GM13977 (cell line): ENCODE measurements around the gene REV1.

Experiments
- DNase-seq: peaks from one replicate; pipeline ENCODE4 v3.0.0; 2012; ENCODE audit warnings: low spot score
- in situ Hi-C: fragments of 300-500 bp; cut with MboI; formaldehyde crosslinking; loops from one replicate; pipeline ENCODE4 v1.12.0; 2022; ENCODE audit warnings: low sequenced_read_pairs, low pct_unique_long_range_greater_than_20kb, mixed read lengths, inconsistent platforms; ENCODE audit not compliant: unreplicated experiment
- TF ChIP-seq, protein P1 (sequence below): IDR thresholded peaks from 2 replicates; pipeline ENCODE4 v1.5.1; 2012; ENCODE audit warnings: mild to moderate bottlenecking, control low read depth; ENCODE audit not compliant: insufficient read depth; ENCODE audit errors: extremely low read depth, missing control alignments

The REV1 gene

DNA sequence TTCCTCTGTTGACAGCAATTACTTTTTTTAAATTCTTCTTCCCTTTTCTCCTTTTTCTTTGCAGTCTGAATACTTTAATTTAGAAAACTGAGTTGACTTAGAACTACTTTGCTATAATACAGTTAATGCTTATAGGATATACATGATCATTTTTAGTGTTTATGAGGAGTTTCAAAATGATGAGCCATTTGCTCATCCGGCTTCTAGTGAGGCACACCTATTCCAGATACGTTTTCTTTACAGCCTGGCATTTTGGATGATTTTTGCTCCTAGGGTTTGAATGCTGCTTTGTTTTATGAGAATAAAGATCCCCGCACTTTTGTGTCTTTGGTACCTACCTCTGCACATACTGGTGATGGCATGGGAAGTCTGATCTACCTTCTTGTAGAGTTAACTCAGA is 99.9 kb downstream of the REV1 start:
- in situ Hi-C loops, result no loop called here
- TF ChIP-seq, protein P1, sequence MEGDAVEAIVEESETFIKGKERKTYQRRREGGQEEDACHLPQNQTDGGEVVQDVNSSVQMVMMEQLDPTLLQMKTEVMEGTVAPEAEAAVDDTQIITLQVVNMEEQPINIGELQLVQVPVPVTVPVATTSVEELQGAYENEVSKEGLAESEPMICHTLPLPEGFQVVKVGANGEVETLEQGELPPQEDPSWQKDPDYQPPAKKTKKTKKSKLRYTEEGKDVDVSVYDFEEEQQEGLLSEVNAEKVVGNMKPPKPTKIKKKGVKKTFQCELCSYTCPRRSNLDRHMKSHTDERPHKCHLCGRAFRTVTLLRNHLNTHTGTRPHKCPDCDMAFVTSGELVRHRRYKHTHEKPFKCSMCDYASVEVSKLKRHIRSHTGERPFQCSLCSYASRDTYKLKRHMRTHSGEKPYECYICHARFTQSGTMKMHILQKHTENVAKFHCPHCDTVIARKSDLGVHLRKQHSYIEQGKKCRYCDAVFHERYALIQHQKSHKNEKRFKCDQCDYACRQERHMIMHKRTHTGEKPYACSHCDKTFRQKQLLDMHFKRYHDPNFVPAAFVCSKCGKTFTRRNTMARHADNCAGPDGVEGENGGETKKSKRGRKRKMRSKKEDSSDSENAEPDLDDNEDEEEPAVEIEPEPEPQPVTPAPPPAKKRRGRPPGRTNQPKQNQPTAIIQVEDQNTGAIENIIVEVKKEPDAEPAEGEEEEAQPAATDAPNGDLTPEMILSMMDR, result no peak
- no peak for DNase-seq

- in situ Hi-C loops, result no loop called here
- TF ChIP-seq, protein P1, result no peak
- DNase-seq, result no peak
These were observed 100.4 kb downstream of the REV1 start for GRCh38 chr2:99389371-99389770.

- in situ Hi-C loops, result no loop called here
- no peak for DNase-seq
- TF ChIP-seq, protein P1, result no peak
These were observed 100.9 kb downstream of the REV1 start for GRCh38 chr2:99388892-99389291.

DNA sequence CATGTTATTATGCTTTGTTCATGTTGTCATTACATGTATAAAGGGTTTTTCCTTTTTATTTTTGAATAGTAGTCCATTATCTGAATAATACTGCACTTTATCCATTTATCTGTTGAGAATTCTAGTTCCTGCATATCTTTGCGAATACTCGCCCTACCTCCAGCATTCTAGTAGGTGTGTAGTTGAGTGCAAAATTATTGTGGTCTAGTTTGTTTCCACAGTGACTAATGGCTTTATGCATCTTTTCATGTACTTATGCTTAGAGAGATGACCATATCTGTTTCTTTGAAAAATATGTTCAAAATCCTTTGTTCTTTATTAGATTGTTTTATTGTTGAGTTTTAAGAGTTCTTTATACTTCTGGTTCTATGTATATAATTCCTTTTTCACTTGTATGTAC is 103.8 kb downstream of the REV1 start:
- in situ Hi-C loops, result no loop called here
- DNase-seq, result no peak
- TF ChIP-seq, protein P1, result no peak

- in situ Hi-C loops, result no loop called here
- DNase-seq, result no peak
These were observed 107.7 kb downstream of the REV1 start for GRCh38 chr2:99382143-99382542.

DNA sequence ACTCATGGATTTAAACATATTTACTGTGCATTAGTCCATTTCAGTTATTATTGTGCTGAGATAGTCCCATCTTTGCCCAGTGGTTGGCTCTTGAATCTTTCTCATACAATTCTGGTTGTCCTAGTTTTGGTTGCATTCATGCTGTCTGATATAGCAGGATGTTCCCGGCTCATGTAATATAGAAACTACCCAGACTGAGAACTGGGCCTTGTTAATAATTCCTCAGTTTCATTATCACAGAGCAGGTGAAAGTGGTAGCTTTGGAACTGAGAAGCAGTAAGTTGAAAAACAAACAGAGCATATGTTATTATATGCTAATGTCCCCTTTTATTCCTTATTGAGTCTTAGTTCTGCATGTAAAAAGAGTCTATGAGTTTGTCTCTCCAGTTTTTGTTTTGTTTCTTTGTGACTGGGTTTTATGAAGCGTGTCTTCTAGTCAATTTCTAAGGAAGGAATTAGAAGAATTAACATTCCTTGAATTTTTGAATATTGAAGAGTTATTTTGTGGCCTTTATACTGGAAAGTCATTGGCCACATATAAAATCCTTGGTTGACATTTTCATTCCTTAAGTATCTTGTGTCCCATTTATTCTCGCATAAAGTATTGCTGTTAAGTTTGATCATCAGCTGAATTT is 109.3 kb downstream of the REV1 start:
- TF ChIP-seq, protein P1, result no peak
- in situ Hi-C loops, result no loop called here
- no peak for DNase-seq

More at GRCh38 chr2:99382143-99382542, 107.7 kb downstream of the REV1 start:
- TF ChIP-seq, protein P1, result no peak
